ENCODE results near the gene TBC1D9B.
A peak's percentile ranks its signal among the peaks of the same experiment; 100 is the strongest.

Gene TBC1D9B

DNA sequence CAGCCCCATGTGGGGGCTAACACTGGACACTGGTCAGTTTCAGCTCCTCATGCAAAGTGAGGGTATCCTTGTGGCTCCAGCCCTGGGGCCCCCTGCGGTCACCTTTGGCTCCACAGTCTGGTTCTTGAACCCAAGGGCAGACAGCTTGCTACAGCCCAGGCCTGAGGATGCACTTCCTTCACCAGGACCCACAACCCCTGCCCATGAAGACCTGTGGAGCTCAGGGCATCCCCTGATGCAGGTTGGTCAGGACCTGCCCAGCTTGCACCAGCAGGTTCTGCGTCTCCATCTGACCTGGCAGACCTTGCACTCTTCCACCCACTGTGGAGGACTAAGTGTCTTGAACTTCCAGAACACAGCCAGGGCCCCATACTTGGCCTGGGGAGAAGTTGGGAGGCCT lies 45.4 kb downstream of the TBC1D9B start:
- H3K4me3 ChIP-seq (ENCODE audit: low read length, poor library complexity, severe bottlenecking): no peak overlapping the region
- no peaks in the 10 kb centered on the region for H3K79me2 ChIP-seq (ENCODE audit: insufficient read depth, low read length)
- no peaks in the 10 kb centered on the region for H4K20me1 ChIP-seq (ENCODE audit: insufficient read depth, low read length, poor library complexity, severe bottlenecking)
- H3K36me3 ChIP-seq (ENCODE audit: insufficient read depth, low read length): no peaks in the 10 kb centered on the region
- H3F3A ChIP-seq (ENCODE audit: low read depth): no peaks in the 10 kb centered on the region
- no peak overlapping the region for H3K4me2 ChIP-seq (ENCODE audit: low read depth, low read length, poor library complexity, severe bottlenecking)
- H3K4me1 ChIP-seq (ENCODE audit: insufficient read depth, low read length, poor library complexity, severe bottlenecking): no peaks in the 10 kb centered on the region
- H3K9ac ChIP-seq (ENCODE audit: low read depth, low read length, poor library complexity, severe bottlenecking): no peak overlapping the region
- H2AFZ ChIP-seq (ENCODE audit: low read length): no peak overlapping the region
- no peaks in the 10 kb centered on the region for H3K9me2 ChIP-seq (replicated peaks; ENCODE audit: low read depth, low read length)
- H3K27me3 ChIP-seq (ENCODE audit: insufficient read depth, low read length, poor library complexity, severe bottlenecking): no peaks in the 10 kb centered on the region
- TF ChIP-seq EZH2phosphoT487 (IDR thresholded peaks at IDR 0.05; ENCODE audit: borderline replicate concordance) (no peak), CTCF (conservative IDR thresholded peaks at IDR 0.05; ENCODE audit: low read length) (no peak)
- H3K9me3 ChIP-seq (ENCODE audit: insufficient read depth, low read depth, low read length): no peaks in the 10 kb centered on the region

GRCh38 chr5:179860301-179860700 lies 47.4 kb downstream of the TBC1D9B start:
- no peak overlapping the region for H3K4me3 ChIP-seq (ENCODE audit: low read length, poor library complexity, severe bottlenecking)
- H3K27me3 ChIP-seq (ENCODE audit: insufficient read depth, low read length, poor library complexity, severe bottlenecking): no peaks in the 10 kb centered on the region
- H3K9me2 ChIP-seq (replicated peaks; ENCODE audit: low read depth, low read length): no peaks in the 10 kb centered on the region
- H3K36me3 ChIP-seq (ENCODE audit: insufficient read depth, low read length): no peaks in the 10 kb centered on the region
- H3F3A ChIP-seq (ENCODE audit: low read depth): no peaks in the 10 kb centered on the region
- no peak for TF ChIP-seq CTCF (conservative IDR thresholded peaks at IDR 0.05; ENCODE audit: low read length)
- TF ChIP-seq EZH2phosphoT487 (IDR thresholded peaks at IDR 0.05; ENCODE audit: borderline replicate concordance): no peak
- H3K4me1 ChIP-seq (ENCODE audit: insufficient read depth, low read length, poor library complexity, severe bottlenecking): no peaks in the 10 kb centered on the region
- H3K9me3 ChIP-seq (ENCODE audit: insufficient read depth, low read depth, low read length): no peaks in the 10 kb centered on the region
- no peaks in the 10 kb centered on the region for H4K20me1 ChIP-seq (ENCODE audit: insufficient read depth, low read length, poor library complexity, severe bottlenecking)
- H3K9ac ChIP-seq (ENCODE audit: low read depth, low read length, poor library complexity, severe bottlenecking): no peak overlapping the region
- H3K79me2 ChIP-seq (ENCODE audit: insufficient read depth, low read length): no peaks in the 10 kb centered on the region
- no peak overlapping the region for H2AFZ ChIP-seq (ENCODE audit: low read length)
- peak overlapping the region; percentile 72 for H3K4me2 ChIP-seq (ENCODE audit: low read depth, low read length, poor library complexity, severe bottlenecking)

DNA sequence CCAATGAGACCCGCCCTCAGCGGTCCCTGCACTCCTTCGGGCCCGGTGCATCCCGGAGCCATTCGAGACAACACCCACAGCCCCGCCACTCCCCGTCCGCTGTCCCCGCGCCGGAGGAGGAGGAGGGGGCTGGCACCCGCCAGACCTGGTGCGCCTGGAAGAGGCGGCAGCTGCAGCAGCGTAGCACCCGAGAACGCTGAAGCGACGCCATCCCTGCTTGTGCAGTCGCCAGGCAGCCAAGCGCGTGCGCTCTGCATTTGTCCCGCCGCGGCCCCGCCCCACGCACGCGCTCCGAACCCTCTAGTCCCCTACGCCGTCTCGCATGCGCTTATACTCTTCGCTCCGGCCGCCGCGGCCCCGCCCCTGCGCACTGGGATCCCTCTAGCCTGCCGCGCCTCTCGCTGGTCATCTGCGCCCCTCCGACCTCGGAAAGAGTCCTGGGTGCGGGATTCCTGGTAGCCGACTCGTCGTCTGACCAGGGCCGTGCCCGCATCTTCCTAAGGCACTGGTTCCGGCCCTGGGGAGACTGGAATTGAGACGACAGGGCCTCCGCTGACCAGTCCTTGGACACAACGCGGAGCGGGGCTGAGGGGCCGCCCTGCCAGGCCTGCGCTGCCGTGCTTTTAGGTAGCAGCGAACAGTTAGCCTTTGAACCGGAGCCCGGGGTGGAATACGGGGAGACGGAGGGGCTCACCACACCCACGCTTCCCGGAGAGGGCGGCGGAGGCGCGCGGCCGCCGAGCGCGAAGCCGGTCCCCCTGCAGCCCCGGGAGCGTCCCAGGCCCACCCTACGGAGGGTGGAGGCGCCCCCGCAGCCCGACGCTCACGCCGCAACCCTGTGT lies 48.9 kb downstream of the TBC1D9B start, which contains the start of gene MRNIP:
TSS of gene MRNIP (minus strand) at position 232 of the 842 bp plus-strand sequence. CDS start at position 211, 21 bp downstream.
- H3K9ac ChIP-seq (ENCODE audit: low read depth, low read length, poor library complexity, severe bottlenecking): peak within 1 kb of the TSS; percentile 80
- H3K4me3 ChIP-seq (ENCODE audit: low read length, poor library complexity, severe bottlenecking): peak within 1 kb of the TSS; percentile 92
- H4K20me1 ChIP-seq (ENCODE audit: insufficient read depth, low read length, poor library complexity, severe bottlenecking): no peaks in the 10 kb centered on the region
- no peaks in the 10 kb centered on the region for H3K9me3 ChIP-seq (ENCODE audit: insufficient read depth, low read depth, low read length)
- no peaks in the 10 kb centered on the region for H3K9me2 ChIP-seq (replicated peaks; ENCODE audit: low read depth, low read length)
- H3K27me3 ChIP-seq (ENCODE audit: insufficient read depth, low read length, poor library complexity, severe bottlenecking): no peaks in the 10 kb centered on the region
- peak within 1 kb of the TSS; percentile 89 for H2AFZ ChIP-seq (ENCODE audit: low read length)
- H3F3A ChIP-seq (ENCODE audit: low read depth): no peaks in the 10 kb centered on the region
- no peaks in the 10 kb centered on the region for H3K36me3 ChIP-seq (ENCODE audit: insufficient read depth, low read length)
- no peaks in the 10 kb centered on the region for H3K4me1 ChIP-seq (ENCODE audit: insufficient read depth, low read length, poor library complexity, severe bottlenecking)
- TF ChIP-seq CTCF (conservative IDR thresholded peaks at IDR 0.05; ENCODE audit: low read length) (no peak), EZH2phosphoT487 (IDR thresholded peaks at IDR 0.05; ENCODE audit: borderline replicate concordance) (no peak)
- peak within 1 kb of the TSS; percentile 72 for H3K4me2 ChIP-seq (ENCODE audit: low read depth, low read length, poor library complexity, severe bottlenecking)
- H3K79me2 ChIP-seq (ENCODE audit: insufficient read depth, low read length): no peaks in the 10 kb centered on the region

Data from Loucy (cell line).